GM21786 (cell line): ENCODE results near the gene OR6C2.
"Not testable (repeated sequence)": the region's sequence is repeated elsewhere in the genome, so short reads cannot be mapped to it uniquely, and the experiment has no call there.

Source experiments
- ATAC-seq: cut with Tn5 transposase; IDR thresholded peaks from one replicate; pipeline ENCODE4 v1.9.1; 2021; ENCODE audit not compliant: unreplicated experiment

Gene OR6C2

GRCh38 chr12:55470088-55470829 is 26.4 kb downstream of the OR6C2 start, which contains the start of gene OR6C70:
OR6C70 (minus strand) TSS chr12:55470138; CDS start chr12:55470138, 0 bp downstream.
- no peak for ATAC-seq

DNA sequence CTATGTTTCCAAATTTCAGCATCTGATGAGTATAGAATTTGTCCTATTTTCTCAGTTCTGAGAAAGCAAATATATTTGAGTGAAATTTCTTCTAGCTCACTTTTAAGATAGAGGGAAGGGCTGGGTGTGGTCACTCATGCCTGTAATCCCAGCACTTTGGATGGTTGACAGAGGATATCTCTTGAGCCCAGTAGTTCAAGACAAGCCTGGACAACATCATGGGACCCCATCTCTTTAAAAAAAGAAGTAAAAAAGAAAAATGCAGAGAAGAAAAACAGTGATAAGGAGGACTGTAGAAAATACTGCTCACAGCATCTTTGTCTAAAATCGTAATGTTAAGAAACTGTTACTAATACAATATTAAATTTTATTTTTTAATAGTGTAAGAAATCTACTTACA is 28.4 kb downstream of the OR6C2 start:
- ATAC-seq, result no peak

- not testable (repeated sequence) for ATAC-seq
These were observed 35.3 kb downstream of the OR6C2 start for GRCh38 chr12:55479136-55479535.

DNA sequence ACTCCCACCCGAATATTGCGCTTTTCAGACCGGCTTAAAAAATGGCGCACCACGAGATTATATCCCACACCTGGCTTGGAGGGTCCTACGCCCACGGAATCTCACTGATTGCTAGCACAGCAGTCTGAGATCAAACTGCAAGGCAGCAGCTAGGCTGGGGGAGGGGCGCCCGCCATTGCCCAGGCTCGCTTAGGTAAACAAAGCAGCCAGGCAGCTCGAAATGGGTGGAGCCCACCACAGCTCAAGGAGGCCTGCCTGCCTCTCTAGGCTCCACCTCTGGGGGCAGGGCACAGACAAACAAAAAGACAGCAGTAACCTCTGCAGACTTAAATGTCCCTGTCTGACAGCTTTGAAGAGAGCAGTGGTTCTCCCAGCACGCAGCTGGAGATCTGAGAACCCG is 40.4 kb downstream of the OR6C2 start:
- ATAC-seq, result not testable (repeated sequence)

DNA sequence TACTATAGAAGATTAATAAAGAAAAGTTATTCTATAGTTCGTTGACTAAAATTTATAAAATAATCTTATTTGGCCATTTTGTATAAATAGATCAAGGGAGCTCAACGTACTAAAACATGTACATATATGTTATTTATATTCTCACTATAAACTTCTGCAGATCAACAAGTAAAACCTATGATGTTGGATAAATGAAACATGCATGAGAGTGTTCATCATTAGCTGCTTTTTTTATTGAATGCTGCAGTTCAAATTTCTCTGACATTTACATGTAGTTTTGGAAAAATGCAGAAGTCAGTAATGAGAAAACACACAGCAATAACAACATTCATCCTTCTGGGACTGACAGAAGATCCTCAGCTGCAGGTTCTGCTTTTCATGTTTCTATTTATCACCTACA is 48.2 kb downstream of the OR6C2 start, which contains the start of gene OR6C68:
Gene OR6C68, plus strand, starts transcription at position 301 of the 400 bp plus-strand sequence. Its CDS starts 0 bp downstream, at position 301.
- ATAC-seq, result no peak

- no peak for ATAC-seq
These were observed 51.6 kb downstream of the OR6C2 start for GRCh38 chr12:55495490-55495889.

DNA sequence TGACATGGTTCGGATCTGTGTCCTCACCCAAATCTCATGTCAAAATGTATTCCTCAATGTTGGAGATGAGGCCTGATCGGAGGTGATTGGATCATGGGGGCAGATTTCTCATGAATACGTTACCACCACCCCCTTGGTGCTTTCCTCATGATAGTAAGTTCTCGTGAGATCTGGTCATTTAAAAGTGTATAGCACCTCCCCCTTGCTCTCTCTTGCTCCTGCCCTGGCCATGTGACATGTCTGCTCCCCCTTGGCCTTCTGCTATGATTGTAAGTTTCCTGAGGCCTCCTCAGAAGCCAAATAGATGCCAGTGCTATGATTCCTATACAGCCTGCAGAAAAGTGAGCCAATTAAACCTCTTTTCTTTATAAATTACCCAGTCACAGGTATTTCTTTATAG is 55.4 kb downstream of the OR6C2 start:
- no peak for ATAC-seq

GRCh38 chr12:55499810-55500252 is 56.0 kb downstream of the OR6C2 start:
- no peak for ATAC-seq

DNA sequence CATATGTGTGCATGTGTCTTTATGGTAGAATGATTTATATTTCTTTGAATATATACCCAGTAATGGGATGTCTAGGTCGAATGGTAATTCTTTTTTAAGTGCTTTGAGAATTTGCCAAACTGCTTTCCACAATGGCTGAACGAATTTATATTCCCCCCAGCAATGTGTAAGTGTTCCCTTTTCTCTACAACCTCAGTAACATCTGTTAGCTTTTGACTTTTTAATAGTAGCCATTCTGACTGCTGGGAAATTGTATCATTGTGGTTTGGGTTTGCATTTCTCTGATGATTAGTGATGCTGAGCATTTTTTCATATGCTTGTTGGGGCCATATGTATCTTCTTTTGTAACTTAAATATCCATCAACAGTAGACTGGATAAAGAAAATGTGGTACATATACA is 57.7 kb downstream of the OR6C2 start:
- no peak for ATAC-seq
